ENCODE results near the gene SPOCD1. TPM values are rescaled to one million over a fixed set of nuclear protein-coding genes. Genes with fewer than 3 reads are reported as not detected.

The SPOCD1 gene
- total and polyA plus RNA-seq, 4 donors: under 0.01 to 0.19 (median 0.12) TPM; not detected in 1

DNA sequence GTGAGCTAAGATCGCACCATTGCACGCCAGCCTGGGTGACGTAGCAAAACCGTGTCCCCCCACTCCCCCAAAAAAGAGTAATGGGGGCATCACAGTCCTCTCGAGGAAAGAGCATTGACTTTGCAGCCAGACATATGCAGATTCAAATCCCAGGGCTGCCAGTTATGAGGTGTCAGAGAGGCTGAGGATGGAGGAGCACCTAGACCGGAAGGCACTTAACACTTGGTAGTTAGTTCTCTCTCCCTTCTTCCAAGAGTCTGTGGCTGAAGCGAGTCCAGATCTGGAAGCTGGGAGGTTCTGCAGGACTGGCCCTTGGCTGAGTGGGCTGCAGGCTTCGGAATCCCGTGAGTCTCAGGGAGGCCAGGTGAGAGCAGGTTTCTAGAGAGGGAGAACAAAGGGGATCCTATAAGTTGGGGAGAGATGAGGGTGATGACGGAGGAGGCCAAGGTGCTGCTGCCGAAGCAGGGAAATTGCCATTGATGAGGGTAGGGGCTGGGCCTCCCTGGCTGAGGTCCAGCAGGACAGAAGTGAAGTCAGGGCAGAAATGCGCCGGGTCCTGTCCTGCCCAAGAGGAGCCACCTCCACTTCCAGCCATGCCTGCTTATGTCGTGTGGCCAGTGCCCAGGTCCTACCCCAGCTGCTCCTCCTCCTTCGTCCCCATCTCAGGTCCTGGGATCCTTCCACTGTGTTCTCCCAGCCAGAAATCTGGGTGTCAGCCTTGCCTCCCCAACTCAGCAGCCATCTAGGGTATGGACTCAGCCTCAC lies 13.3 kb upstream of the SPOCD1 start:
- Histone ChIP-seq H3K27me3 (ENCODE audit: control insufficient read depth in 4 of 4, insufficient read depth in 4 of 4, low read length in 3 of 4) (no peaks in the 10 kb centered on the region), H3K4me1 (ENCODE audit: control insufficient read depth in 4 of 4, insufficient read depth in 4 of 4, low read length in 3 of 4) (no peaks in the 10 kb centered on the region), H3K36me3 (ENCODE audit: control insufficient read depth in 4 of 4, insufficient read depth in 3 of 4, low read depth in 1 of 4, low read length in 3 of 4) (no peaks in the 10 kb centered on the region), H3K9me3 (ENCODE audit: control insufficient read depth in 4 of 4, low read length in 3 of 4) (no peaks in the 10 kb centered on the region), H3K4me3 (ENCODE audit: low read depth in 1 of 3, low read length in 3 of 3) (no peak overlapping the region), H3K9ac (ENCODE audit: low read depth in 1 of 2, low read length in 2 of 2) (no peak overlapping the region), H3K27ac (ENCODE audit: low read depth in 1 of 2, low read length in 2 of 2) (no peak overlapping the region)
- DNase-seq (ENCODE audit: low spot score): no peak
- no peak for TF ChIP-seq FOXA1 (IDR thresholded peaks at IDR 0.05)
- TF ChIP-seq YY1 (IDR thresholded peaks at IDR 0.05): no peak
- TF ChIP-seq HNF4G (IDR thresholded peaks at IDR 0.05): no peak
- TF ChIP-seq GABPA (IDR thresholded peaks at IDR 0.05 in 1 of 2, conservative IDR thresholded peaks at IDR 0.05 in 1 of 2): no peak
- no peak for TF ChIP-seq JUND (IDR thresholded peaks at IDR 0.05)
- WGBS: 92% methylated on average over 15 of the region's 15 CpGs

DNA sequence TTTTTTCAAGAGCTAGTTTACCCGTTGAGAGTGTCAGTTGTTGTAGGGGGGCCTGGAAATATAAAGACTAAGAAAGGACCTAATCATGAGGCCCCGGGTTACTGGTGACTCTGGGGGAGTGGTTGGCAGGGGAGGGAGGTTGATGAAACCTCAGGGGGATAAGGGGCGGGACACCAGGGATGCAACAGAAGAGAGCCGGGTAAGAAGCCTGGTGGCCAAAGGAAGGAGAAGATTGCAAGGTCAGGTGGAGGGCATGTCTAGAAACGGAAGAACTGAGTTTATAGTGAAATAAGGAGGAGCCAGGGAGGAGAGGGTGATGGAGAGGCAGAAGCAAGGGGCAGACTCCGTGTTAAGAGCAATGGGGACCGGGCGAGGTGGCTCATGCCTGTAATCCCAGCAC lies 12.5 kb upstream of the SPOCD1 start:
- TF ChIP-seq, protein P1, sequence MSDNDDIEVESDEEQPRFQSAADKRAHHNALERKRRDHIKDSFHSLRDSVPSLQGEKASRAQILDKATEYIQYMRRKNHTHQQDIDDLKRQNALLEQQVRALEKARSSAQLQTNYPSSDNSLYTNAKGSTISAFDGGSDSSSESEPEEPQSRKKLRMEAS (IDR thresholded peaks at IDR 0.05): no peak
- no peak for TF ChIP-seq SP1 (IDR thresholded peaks at IDR 0.05)
- TF ChIP-seq, protein P2, sequence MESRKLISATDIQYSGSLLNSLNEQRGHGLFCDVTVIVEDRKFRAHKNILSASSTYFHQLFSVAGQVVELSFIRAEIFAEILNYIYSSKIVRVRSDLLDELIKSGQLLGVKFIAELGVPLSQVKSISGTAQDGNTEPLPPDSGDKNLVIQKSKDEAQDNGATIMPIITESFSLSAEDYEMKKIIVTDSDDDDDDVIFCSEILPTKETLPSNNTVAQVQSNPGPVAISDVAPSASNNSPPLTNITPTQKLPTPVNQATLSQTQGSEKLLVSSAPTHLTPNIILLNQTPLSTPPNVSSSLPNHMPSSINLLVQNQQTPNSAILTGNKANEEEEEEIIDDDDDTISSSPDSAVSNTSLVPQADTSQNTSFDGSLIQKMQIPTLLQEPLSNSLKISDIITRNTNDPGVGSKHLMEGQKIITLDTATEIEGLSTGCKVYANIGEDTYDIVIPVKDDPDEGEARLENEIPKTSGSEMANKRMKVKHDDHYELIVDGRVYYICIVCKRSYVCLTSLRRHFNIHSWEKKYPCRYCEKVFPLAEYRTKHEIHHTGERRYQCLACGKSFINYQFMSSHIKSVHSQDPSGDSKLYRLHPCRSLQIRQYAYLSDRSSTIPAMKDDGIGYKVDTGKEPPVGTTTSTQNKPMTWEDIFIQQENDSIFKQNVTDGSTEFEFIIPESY (IDR thresholded peaks at IDR 0.05): no peak
- TF ChIP-seq EGR1 (IDR thresholded peaks at IDR 0.05; ENCODE audit: low read depth in 2 of 2): no peak
- TF ChIP-seq HNF4G (IDR thresholded peaks at IDR 0.05): no peak
- no peak for TF ChIP-seq JUND (IDR thresholded peaks at IDR 0.05)
- TF ChIP-seq, protein P3, sequence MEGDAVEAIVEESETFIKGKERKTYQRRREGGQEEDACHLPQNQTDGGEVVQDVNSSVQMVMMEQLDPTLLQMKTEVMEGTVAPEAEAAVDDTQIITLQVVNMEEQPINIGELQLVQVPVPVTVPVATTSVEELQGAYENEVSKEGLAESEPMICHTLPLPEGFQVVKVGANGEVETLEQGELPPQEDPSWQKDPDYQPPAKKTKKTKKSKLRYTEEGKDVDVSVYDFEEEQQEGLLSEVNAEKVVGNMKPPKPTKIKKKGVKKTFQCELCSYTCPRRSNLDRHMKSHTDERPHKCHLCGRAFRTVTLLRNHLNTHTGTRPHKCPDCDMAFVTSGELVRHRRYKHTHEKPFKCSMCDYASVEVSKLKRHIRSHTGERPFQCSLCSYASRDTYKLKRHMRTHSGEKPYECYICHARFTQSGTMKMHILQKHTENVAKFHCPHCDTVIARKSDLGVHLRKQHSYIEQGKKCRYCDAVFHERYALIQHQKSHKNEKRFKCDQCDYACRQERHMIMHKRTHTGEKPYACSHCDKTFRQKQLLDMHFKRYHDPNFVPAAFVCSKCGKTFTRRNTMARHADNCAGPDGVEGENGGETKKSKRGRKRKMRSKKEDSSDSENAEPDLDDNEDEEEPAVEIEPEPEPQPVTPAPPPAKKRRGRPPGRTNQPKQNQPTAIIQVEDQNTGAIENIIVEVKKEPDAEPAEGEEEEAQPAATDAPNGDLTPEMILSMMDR (IDR thresholded peaks at IDR 0.05; ENCODE audit: low read depth, low read length, missing input control): no peak
- no peak for TF ChIP-seq TAF1 (conservative IDR thresholded peaks at IDR 0.05)
- TF ChIP-seq NR2F2 (IDR thresholded peaks at IDR 0.05): no peak
- TF ChIP-seq, protein P4, sequence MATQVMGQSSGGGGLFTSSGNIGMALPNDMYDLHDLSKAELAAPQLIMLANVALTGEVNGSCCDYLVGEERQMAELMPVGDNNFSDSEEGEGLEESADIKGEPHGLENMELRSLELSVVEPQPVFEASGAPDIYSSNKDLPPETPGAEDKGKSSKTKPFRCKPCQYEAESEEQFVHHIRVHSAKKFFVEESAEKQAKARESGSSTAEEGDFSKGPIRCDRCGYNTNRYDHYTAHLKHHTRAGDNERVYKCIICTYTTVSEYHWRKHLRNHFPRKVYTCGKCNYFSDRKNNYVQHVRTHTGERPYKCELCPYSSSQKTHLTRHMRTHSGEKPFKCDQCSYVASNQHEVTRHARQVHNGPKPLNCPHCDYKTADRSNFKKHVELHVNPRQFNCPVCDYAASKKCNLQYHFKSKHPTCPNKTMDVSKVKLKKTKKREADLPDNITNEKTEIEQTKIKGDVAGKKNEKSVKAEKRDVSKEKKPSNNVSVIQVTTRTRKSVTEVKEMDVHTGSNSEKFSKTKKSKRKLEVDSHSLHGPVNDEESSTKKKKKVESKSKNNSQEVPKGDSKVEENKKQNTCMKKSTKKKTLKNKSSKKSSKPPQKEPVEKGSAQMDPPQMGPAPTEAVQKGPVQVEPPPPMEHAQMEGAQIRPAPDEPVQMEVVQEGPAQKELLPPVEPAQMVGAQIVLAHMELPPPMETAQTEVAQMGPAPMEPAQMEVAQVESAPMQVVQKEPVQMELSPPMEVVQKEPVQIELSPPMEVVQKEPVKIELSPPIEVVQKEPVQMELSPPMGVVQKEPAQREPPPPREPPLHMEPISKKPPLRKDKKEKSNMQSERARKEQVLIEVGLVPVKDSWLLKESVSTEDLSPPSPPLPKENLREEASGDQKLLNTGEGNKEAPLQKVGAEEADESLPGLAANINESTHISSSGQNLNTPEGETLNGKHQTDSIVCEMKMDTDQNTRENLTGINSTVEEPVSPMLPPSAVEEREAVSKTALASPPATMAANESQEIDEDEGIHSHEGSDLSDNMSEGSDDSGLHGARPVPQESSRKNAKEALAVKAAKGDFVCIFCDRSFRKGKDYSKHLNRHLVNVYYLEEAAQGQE (IDR thresholded peaks at IDR 0.05): no peak
- TF ChIP-seq HNF4A (conservative IDR thresholded peaks at IDR 0.05): no peak
- TF ChIP-seq FOXA1 (IDR thresholded peaks at IDR 0.05): no peak
- TF ChIP-seq GABPA (IDR thresholded peaks at IDR 0.05 in 1 of 2, conservative IDR thresholded peaks at IDR 0.05 in 1 of 2): no peak
- no peak for TF ChIP-seq YY1 (IDR thresholded peaks at IDR 0.05)
- TF ChIP-seq RXRA (IDR thresholded peaks at IDR 0.05): no peak
- no peak for TF ChIP-seq FOXA2 (IDR thresholded peaks at IDR 0.05)
- no peak for TF ChIP-seq RAD21 (IDR thresholded peaks at IDR 0.05)
- TF ChIP-seq, protein P5, sequence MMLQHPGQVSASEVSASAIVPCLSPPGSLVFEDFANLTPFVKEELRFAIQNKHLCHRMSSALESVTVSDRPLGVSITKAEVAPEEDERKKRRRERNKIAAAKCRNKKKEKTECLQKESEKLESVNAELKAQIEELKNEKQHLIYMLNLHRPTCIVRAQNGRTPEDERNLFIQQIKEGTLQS (IDR thresholded peaks at IDR 0.05): no peak
- DNase-seq (ENCODE audit: low spot score): no peak
- H3K4me1 ChIP-seq (ENCODE audit: control insufficient read depth in 4 of 4, insufficient read depth in 4 of 4, low read length in 3 of 4): no peaks in the 10 kb centered on the region
- H3K27ac ChIP-seq (ENCODE audit: low read depth in 1 of 2, low read length in 2 of 2): no peak overlapping the region
- WGBS: 76% methylated on average over 8 of the region's 8 CpGs
- no peaks in the 10 kb centered on the region for H3K36me3 ChIP-seq (ENCODE audit: control insufficient read depth in 4 of 4, insufficient read depth in 3 of 4, low read depth in 1 of 4, low read length in 3 of 4)
- H3K4me3 ChIP-seq (ENCODE audit: low read depth in 1 of 3, low read length in 3 of 3): no peak overlapping the region
- no peak overlapping the region for H3K9ac ChIP-seq (ENCODE audit: low read depth in 1 of 2, low read length in 2 of 2)
- H3K27me3 ChIP-seq (ENCODE audit: control insufficient read depth in 4 of 4, insufficient read depth in 4 of 4, low read length in 3 of 4): no peaks in the 10 kb centered on the region
- H3K9me3 ChIP-seq (ENCODE audit: control insufficient read depth in 4 of 4, low read length in 3 of 4): no peaks in the 10 kb centered on the region

All from liver (tissue), 9 donors.